ENCODE measurements around the gene FCN2. TPM values are rescaled to one million over a fixed set of nuclear protein-coding genes. Genes with fewer than 3 reads are reported as not detected.

Gene FCN2
- total and polyA plus RNA-seq, 2 of the 4 experiments (the other 2 are of a cell fraction) = not detected

DNA sequence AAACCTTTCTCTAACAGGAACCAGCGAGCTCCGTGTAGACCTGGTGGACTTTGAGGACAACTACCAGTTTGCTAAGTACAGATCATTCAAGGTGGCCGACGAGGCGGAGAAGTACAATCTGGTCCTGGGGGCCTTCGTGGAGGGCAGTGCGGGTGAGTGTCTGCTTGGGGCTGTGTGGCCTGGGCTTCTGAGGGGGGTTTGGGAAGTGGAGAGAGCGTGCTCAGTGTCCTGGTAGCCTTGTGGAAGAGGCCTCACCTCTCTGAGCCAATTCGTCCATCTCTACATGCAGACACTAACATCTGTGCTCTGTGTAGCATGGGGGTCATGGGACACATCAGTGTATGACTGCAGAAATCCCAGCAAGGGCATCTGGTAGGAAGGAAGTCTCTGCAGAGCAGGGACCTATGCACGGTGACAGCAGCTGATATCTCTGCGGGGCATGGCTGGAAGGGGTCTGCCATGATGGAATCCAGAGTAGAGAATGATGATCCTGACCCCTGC lies 5.9 kb downstream of the FCN2 start:
- Histone ChIP-seq H4K5ac (ENCODE audit: low read depth, low read length) (no peak overlapping the region), H3K9me3 (ENCODE audit: control insufficient read depth, insufficient read depth, low read length) (no peaks in the 10 kb centered on the region), H3K27ac (ENCODE audit: insufficient read depth, low read length) (no peak overlapping the region), H3K14ac (replicated peaks; ENCODE audit: low read depth, low read length) (no peak overlapping the region), H2BK5ac (ENCODE audit: low read depth, low read length, poor library complexity, severe bottlenecking) (no peak overlapping the region), H3K9ac (ENCODE audit: low read depth, low read length) (no peak overlapping the region), H3K79me1 (ENCODE audit: low read depth in 1 of 2, low read length in 2 of 2) (no peaks in the 10 kb centered on the region), H2AK5ac (ENCODE audit: low read depth, low read length) (no peak overlapping the region), H2AK9ac (replicated peaks; ENCODE audit: low read depth, low read length, poor library complexity) (no peak overlapping the region), H3K4me2 (ENCODE audit: low read depth, low read length) (no peak overlapping the region), H3K4ac (ENCODE audit: low read depth, low read length) (no peak overlapping the region), H4K20me1 (ENCODE audit: insufficient read depth, low read length) (no peaks in the 10 kb centered on the region), H4K91ac (ENCODE audit: insufficient read depth, low read depth, low read length) (no peak overlapping the region), H4K8ac (ENCODE audit: low read depth in 2 of 2, low read length in 2 of 2) (no peak overlapping the region), H3K27me3 (ENCODE audit: control insufficient read depth, insufficient read depth, low read length) (peaks cover 42% of the 10 kb centered on the region), H3K36me3 (ENCODE audit: control insufficient read depth, insufficient read depth, low read length) (no peaks in the 10 kb centered on the region), H3K4me1 (ENCODE audit: control insufficient read depth, insufficient read depth, low read length) (no peaks in the 10 kb centered on the region), H3K18ac (ENCODE audit: low read depth, low read length) (no peak overlapping the region), H3K23ac (ENCODE audit: low read depth, low read length) (no peak overlapping the region), H2AFZ (replicated peaks; ENCODE audit: low read length, poor library complexity) (no peak overlapping the region), H2BK120ac (ENCODE audit: low read depth, low read length) (no peak overlapping the region), H3K9me1 (ENCODE audit: insufficient read depth, low read length) (no peaks in the 10 kb centered on the region), H3K56ac (ENCODE audit: extremely low read depth, insufficient read depth, low read length) (no peak overlapping the region), H3K4me3 (ENCODE audit: insufficient read depth, low read depth, low read length) (no peak overlapping the region), H2BK20ac (ENCODE audit: low read depth, low read length) (no peak overlapping the region), H2BK15ac (ENCODE audit: low read depth, low read length) (no peak overlapping the region)
- dilution Hi-C loops (cut with HindIII; ENCODE audit: low sequenced_read_pairs, unreplicated experiment) (no loop called here), intact Hi-C loops (cut with micrococcal nuclease) (no loop called here), in situ Hi-C loops (cut with MboI; ENCODE audit: low sequenced_read_pairs) (no loop called here)
- BruUV-seq (replicated peaks) = no TSS peak
- no peak for ATAC-seq (ENCODE audit: low read depth)
- ChIA-PET CTCF (no interaction called here), POLR2A (ENCODE audit: unreplicated experiment) (interaction anchor here (0.6 kb wide), 1 partner anchor 14 kb away, joined by 3 read pairs; no protein-coding TSS in a partner anchor)
- 86% methylated on average over 5 of the region's 11 CpGs; no CpG with 5 or more reads in 1 of the 2 experiments for WGBS, 2 experiments (ENCODE audit: extremely low coverage in 2 of 2, insufficient read length in 1 of 2)
- TF ChIP-seq RAD21 (IDR thresholded peaks at IDR 0.05; ENCODE audit: low read length) (no peak), BHLHE40 (IDR thresholded peaks at IDR 0.05; ENCODE audit: low read depth, low read length) (no peak), CHD1 (IDR thresholded peaks at IDR 0.05; ENCODE audit: low read depth, low read length) (no peak), FOS (IDR thresholded peaks at IDR 0.05; ENCODE audit: low read depth, low read length) (no peak), MAZ (IDR thresholded peaks at IDR 0.05; ENCODE audit: borderline replicate concordance, low read depth, low read length) (no peak), NFE2L2 (IDR thresholded peaks at IDR 0.05; ENCODE audit: low read depth, low read length) (no peak)
- TF ChIP-seq, protein P1, sequence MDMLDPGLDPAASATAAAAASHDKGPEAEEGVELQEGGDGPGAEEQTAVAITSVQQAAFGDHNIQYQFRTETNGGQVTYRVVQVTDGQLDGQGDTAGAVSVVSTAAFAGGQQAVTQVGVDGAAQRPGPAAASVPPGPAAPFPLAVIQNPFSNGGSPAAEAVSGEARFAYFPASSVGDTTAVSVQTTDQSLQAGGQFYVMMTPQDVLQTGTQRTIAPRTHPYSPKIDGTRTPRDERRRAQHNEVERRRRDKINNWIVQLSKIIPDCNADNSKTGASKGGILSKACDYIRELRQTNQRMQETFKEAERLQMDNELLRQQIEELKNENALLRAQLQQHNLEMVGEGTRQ (IDR thresholded peaks at IDR 0.05; ENCODE audit: low read depth, low read length) = no peak
- TF ChIP-seq, protein P2, sequence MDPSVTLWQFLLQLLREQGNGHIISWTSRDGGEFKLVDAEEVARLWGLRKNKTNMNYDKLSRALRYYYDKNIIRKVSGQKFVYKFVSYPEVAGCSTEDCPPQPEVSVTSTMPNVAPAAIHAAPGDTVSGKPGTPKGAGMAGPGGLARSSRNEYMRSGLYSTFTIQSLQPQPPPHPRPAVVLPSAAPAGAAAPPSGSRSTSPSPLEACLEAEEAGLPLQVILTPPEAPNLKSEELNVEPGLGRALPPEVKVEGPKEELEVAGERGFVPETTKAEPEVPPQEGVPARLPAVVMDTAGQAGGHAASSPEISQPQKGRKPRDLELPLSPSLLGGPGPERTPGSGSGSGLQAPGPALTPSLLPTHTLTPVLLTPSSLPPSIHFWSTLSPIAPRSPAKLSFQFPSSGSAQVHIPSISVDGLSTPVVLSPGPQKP (IDR thresholded peaks at IDR 0.05; ENCODE audit: borderline replicate concordance, low read depth, low read length) = no peak
- DNase-seq = no peak

Data from IMR-90 (cell line).